GM21825 (cell line): Measurements from ENCODE around the gene SLC30A3.

Source experiments
- ATAC-seq: cut with Tn5 transposase; IDR thresholded peaks from one replicate; pipeline ENCODE4 v1.9.1; 2021; ENCODE audit warnings: mild to moderate bottlenecking, moderate library complexity; ENCODE audit not compliant: unreplicated experiment

The SLC30A3 gene

DNA sequence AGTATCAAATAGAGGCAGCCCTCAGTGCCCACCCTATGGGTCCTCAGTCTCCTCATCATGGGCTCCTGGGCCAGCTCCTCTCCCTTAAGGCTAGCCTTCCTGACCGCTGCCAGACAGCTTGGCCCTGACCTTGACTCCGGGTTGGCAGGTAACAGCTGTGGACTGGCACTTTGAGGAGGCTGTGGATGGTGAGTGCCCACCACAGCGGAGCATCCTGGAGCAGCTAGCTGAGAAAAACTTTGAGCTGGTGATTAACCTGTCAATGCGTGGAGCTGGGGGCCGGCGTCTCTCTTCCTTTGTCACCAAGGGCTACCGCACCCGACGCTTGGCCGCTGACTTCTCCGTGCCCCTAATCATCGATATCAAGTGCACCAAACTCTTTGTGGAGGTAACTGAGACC, 26.7 kb downstream of the SLC30A3 start:
- no peak for ATAC-seq

DNA sequence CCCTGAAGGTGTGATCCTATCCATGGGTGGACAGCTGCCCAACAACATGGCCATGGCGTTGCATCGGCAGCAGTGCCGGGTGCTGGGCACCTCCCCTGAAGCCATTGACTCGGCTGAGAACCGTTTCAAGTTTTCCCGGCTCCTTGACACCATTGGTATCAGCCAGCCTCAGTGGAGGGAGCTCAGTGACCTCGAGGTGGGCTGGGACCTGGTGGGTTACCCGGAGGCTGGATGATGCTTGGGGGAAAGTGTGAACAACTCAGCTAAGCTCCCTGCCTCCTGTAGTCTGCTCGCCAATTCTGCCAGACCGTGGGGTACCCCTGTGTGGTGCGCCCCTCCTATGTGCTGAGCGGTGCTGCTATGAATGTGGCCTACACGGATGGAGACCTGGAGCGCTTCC, 29.5 kb downstream of the SLC30A3 start:
- no peak for ATAC-seq

- no peak for ATAC-seq
Observed at GRCh38 chr2:27231921-27232320, 30.9 kb downstream of the SLC30A3 start.

DNA sequence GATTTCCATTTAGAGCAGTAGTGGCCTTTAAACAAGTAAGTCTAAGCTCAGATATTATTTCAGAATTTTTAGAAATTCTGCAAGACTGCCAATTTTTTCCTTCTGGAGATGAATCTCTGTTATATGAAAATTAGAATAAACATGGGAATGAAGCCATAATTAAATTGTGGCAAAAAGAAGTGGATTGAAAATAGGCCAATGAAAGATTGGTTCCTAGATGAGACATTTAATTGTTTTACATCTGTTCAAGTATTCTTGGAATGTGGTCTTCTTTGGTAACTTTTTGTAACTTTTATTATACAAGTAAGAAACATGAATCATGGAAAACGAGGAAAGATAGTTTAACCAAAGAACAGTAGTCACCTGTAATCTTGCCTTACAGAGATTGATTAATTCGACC, 35.3 kb downstream of the SLC30A3 start:
- no peak for ATAC-seq

- ATAC-seq: no peak
Observed at GRCh38 chr2:27225526-27225925, 37.3 kb downstream of the SLC30A3 start.

DNA sequence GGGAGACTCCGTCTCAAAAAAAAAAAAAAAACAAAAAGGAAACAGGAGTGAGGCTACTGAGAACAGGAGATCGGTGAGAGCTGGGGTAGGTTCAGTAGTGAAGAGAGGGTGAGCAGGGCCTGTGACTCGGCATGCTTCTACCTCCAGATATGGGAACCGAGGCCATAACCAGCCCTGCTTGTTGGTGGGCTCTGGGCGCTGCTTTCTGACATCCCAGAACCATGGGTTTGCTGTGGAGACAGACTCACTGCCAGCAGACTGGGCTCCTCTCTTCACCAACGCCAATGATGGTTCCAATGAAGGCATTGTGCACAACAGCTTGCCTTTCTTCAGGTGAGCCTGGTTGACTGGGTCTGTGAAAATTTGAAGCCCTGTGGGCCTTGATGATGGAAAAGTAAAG, 39.4 kb downstream of the SLC30A3 start:
- ATAC-seq: no peak

- no peak for ATAC-seq
Observed at GRCh38 chr2:27222407-27222806, 40.4 kb downstream of the SLC30A3 start.

DNA sequence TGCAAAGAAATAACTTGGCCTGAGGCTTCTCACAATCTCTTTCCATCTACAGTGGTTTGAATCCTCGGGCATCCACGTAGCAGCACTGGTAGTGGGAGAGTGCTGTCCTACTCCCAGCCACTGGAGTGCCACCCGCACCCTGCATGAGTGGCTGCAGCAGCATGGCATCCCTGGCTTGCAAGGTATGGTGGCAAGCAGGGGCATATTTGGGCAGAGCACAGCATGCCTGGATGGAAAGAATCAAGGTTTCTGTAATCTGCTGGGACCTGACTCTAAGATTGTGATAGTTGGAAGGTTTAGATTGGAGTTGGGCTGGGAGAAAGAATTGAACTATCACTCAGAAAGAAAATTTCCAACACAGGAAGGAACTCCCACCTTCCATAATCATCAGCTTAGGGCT, 41.7 kb downstream of the SLC30A3 start:
- no peak for ATAC-seq

DNA sequence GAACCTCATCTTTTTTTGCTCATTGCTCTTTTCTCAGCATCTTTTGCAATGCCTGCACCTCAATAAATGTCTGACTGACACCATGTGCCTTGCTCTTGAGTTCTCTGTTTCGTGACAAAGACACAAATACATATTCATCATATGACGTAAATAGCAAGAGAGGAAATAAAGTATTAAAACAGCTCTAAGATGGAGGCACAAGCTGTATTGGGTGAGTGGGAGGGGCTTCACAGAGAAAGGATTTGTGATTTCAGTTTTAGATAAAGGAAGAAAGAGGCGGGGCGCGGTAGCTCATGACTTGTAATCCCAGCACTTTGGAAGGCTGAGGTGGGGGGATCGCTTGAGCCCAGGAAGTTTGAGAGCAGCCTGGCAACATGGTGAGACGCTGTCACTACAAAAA, 42.8 kb downstream of the SLC30A3 start:
- ATAC-seq: no peak

- no peak for ATAC-seq
Observed at GRCh38 chr2:27219091-27219490, 43.8 kb downstream of the SLC30A3 start.

DNA sequence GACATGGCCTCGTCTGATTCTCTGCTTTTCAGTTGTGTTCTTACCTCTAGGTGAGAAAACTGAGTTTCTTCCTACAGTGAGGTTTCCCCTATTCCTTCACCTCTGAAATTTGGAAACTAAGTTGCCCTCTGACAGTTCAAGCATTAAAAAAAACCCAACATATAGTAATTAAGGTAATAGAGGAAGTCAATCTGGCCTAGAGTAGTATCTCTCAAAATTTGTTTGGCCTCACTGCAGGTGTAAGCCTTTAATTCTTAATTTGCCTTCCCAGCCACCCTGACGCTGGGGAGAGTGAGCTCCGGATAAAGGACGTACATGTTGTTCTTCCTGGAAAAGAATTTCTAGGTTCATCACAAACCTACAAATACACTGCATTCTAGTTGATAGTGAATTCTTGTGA, 44.2 kb downstream of the SLC30A3 start:
- no peak for ATAC-seq

- peak; percentile 80 for ATAC-seq
Observed at GRCh38 chr2:27217173-27218121, 45.4 kb downstream of the SLC30A3 start, which contains the start of gene CAD. CAD (plus strand) TSS chr2:27217369; CDS start chr2:27217552, 183 bp downstream.

DNA sequence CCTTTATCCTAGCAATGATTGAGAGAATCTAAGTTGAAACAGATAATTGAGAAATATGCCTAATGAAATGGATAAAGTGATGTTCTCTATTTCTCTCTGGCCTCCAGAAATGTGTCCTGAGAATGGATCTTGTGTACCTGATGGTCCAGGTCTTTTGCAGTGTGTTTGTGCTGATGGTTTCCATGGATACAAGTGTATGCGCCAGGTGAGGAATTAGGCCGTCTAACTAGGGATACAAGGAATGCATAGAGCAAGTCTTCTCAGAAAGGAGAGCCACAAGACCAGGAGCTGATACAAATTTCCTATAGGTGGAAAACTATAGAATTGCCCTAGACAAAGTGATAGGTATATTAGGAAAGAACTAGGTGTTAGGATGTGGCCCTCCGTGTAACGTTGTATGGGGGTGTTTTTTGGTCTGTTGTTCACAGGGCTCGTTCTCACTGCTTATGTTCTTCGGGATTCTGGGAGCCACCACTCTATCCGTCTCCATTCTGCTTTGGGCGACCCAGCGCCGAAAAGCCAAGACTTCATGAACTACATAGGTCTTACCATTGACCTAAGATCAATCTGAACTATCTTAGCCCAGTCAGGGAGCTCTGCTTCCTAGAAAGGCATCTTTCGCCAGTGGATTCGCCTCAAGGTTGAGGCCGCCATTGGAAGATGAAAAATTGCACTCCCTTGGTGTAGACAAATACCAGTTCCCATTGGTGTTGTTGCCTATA, 46.3 kb downstream of the SLC30A3 start:
- ATAC-seq: no peak

DNA sequence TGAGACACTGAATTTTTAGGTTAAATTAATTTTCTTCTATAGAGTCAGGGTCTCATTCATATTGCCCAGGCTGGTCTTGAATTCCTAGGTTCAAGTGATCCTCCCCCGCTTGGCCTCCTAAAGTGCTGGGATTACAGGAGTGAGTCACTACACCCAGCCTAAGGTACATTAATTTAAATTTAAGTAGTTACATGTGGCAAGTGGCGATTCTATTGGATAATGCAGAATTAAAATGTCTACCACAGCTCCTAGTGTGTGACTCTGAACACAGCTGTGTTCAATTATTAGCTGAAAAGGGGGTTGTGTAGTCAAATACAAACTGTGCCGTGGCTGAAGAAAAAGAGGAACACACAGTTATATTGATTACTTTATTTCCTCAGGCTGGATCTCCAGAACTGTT, 47.9 kb downstream of the SLC30A3 start:
- no peak for ATAC-seq

- ATAC-seq: peak; percentile 3
Observed at GRCh38 chr2:27212626-27213471, 50.0 kb downstream of the SLC30A3 start.

- peak; percentile 75 for ATAC-seq
Observed at GRCh38 chr2:27211943-27212625, 50.8 kb downstream of the SLC30A3 start, which contains the start of the genes ATRAID and SLC5A6. ATRAID (plus strand) TSS chr2:27212041; CDS start chr2:27212369, 328 bp downstream. SLC5A6 (minus strand) TSS chr2:27212268; CDS start chr2:27207650, 4,618 bp downstream.

DNA sequence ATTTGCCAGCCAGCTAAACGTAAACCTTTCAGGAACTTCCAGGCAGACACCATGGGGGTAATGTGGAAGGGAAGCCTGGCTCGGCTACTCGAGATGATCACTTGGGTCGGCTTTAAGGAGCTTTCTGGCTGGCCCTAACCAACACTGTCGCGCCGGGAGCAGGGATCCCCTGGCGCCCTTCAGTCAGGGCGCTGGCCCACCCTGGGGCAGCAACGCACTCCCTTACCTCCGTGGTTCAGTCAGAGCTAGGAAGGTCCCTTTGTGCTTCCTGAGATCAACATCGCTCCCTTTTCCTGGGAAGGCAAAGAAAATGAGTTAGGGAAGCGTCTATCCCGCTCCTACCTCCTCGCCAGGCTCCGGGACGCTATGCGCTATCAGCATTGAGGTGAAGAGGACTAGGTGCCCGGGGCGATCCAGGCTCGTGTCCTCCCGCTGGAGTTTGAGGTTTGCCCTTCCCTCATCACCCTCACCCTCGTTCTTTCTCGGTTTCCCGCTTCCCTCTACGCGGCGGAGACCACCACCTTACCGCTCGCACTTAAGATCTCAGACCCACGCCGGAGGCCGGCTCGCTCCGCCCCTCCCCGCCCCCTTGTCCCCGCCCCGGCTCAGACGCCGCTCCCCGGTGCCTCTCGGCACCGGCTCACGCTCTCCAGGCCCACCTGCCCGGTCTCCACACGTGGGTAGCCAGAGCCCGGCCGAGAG, 51.5 kb downstream of the SLC30A3 start:
- no peak for ATAC-seq

DNA sequence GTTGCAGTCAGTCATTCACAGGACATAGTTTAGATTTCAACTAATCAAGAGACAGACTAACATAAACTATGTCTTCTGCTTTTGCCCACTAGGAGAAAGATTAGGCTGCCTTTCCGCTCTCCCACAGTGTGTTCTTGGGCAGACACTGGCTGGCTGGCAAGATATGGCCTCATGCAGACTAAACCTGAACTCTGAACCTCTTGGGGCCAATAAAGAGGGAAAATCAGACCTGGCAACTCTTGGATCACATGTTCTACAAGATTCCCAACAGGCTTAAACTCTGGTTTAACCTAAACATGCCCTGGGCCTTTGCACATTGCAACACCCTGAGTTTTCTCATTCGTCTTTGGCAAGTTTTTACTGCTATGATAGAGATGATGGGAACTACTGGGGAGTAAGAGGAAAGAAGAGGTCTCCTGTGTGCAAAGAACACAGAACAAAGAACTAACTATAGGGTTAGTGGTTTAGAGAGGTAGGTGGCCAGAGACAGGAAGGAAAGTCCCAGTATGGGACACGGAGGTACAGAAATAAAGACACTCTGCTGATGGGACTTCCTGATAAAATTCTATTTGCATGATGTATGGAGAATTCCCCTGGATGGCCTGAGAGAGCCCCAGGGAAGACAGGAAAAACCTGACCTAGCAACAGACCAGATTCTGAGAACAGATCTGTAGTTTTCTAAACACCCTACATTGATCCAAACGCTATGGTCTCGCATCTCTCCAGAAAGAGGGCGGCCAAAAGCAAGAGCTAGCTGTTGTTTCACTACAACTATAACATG, 53.0 kb downstream of the SLC30A3 start:
- no peak for ATAC-seq

- no peak for ATAC-seq
Observed at GRCh38 chr2:27208486-27209050, 54.3 kb downstream of the SLC30A3 start.
